K562 (cell line): Measurements from ENCODE around the gene SH2D4B. TPM values are rescaled to one million over a fixed set of nuclear protein-coding genes. Genes with fewer than 3 reads are reported as not detected.

Source experiments
- CBX3 ChIP-seq, 2 experiments: IDR thresholded peaks; 1 replicate in 1 of 2; 2 replicates in 1 of 2; pipeline ENCODE4 v1.6.1; 2012; ENCODE audit warnings: inconsistent platforms in 2 of 2, low read length in 2 of 2, borderline replicate concordance in 1 of 2, control low read depth in 1 of 2
- ELF4 ChIP-seq: fragments of 450-650 bp; formaldehyde crosslinking; IDR thresholded peaks from 2 replicates; pipeline ENCODE4 v1.4.0; 2022; ENCODE audit warnings: missing genetic modification characterization
- GABPB1 ChIP-seq: sonication (generic); formaldehyde crosslinking; IDR thresholded peaks from 2 replicates; pipeline ENCODE4 v1.8.0; 2022; ENCODE audit warnings: mild to moderate bottlenecking, missing genetic modification reagents
- JUN ChIP-seq, 2 experiments: sonication (generic) in 1 of 2; formaldehyde crosslinking in 1 of 2; IDR thresholded peaks; 2 replicates each; pipeline versions ENCODE4 v1.6.1 to v1.8.0; 2012 to 2022; ENCODE audit warnings: borderline replicate concordance in 2 of 2, mild to moderate bottlenecking in 2 of 2, improper control_type of control experiment in 1 of 2, low read depth in 1 of 2, low read length in 1 of 2, missing genetic modification reagents in 1 of 2
- LEF1 ChIP-seq: fragments of 450-650 bp; IDR thresholded peaks from 2 replicates; pipeline ENCODE4 v1.6.1; 2016; ENCODE audit warnings: mild to moderate bottlenecking
- PRPF4 ChIP-seq: fragments of 200-400 bp; formaldehyde crosslinking; IDR thresholded peaks from one replicate; pipeline ENCODE4 v1.6.1; 2017; ENCODE audit warnings: low read length, low read depth, mild to moderate bottlenecking; ENCODE audit not compliant: insufficient read depth, poor library complexity, severe bottlenecking
- RBBP5 ChIP-seq: fragments of 200-600 bp; sonication (generic); IDR thresholded peaks from 2 replicates; pipeline ENCODE4 v1.6.1; 2012; ENCODE audit warnings: borderline replicate concordance, mild to moderate bottlenecking, low read length, control low read depth, inconsistent platforms; ENCODE audit not compliant: insufficient read depth, poor library complexity, severe bottlenecking
- RBM22 ChIP-seq: fragments of 200-400 bp; formaldehyde crosslinking; IDR thresholded peaks from 2 replicates; pipeline ENCODE4 v1.6.1; 2018; ENCODE audit warnings: low read length, low read depth; ENCODE audit not compliant: poor library complexity, severe bottlenecking
- SMARCA5 ChIP-seq: fragments of 450-650 bp; IDR thresholded peaks from 2 replicates; pipeline ENCODE4 v1.6.1; 2016
- TRIM28 ChIP-seq: fragments of 450-650 bp; IDR thresholded peaks from 2 replicates; pipeline ENCODE4 v1.6.1; 2017
- ZNF444 ChIP-seq: fragments of 250-450 bp; sonication (Bioruptor Pico); IDR thresholded peaks from 2 replicates; pipeline ENCODE4 v1.4.0; 2020; ENCODE audit warnings: mild to moderate bottlenecking, moderate library complexity
- polyA plus RNA-seq, 8 experiments: library from polyadenylated mRNA; depleted of rRNA in 4 of 8; stranded (reverse) in 5 of 8; unstranded in 3 of 8; fragments of >200 nt; fragmentation: Nextera tagmentation in 2 of 8; fragmentation: Illumina TruSeq in 1 of 8; extraction: Ambion mirVana in 2 of 8; extraction: Trizol in 1 of 8; gene quantifications; 2 replicates each; pipeline versions ENCODE4 v1.2.1 to v1.2.3, GENCODE V29; 2011 to 2014; ENCODE audit warnings: inconsistent platforms in 1 of 8, missing spikeins in 1 of 8
- total RNA-seq, 7 experiments: library from RNA; depleted of rRNA in 6 of 7; stranded (reverse); fragments of >200 nt in 6 of 7; fragmentation: Illumina TruSeq in 2 of 7; extraction: Trizol in 2 of 7; gene quantifications; 2 replicates each; pipeline versions ENCODE4 v1.2.1 to v1.2.3, GENCODE V29; 2011 to 2021; ENCODE audit warnings: low replicate concordance in 1 of 7
- TF ChIP-seq, protein P1 (sequence below): fragments of 450-650 bp; IDR thresholded peaks from 2 replicates; pipeline ENCODE4 v1.6.1; 2016
- TF ChIP-seq, protein P2 (sequence below): fragments of 250-450 bp; sonication (Bioruptor Pico); IDR thresholded peaks from 2 replicates; pipeline ENCODE4 v1.5.0; 2021; ENCODE audit warnings: mild to moderate bottlenecking, borderline replicate concordance
- TF ChIP-seq, protein P3 (sequence below), 3 experiments: fragments of 200-800 bp in 1 of 3; fragments of 250-450 bp in 1 of 3; fragments of 450-650 bp in 1 of 3; sonication (Bioruptor Pico) in 1 of 3; sonication (Bioruptor generic) in 1 of 3; formaldehyde crosslinking in 1 of 3; IDR thresholded peaks; 2 replicates each; pipeline versions ENCODE4 v1.6.1 to v1.8.0; 2016 to 2022; ENCODE audit warnings: mild to moderate bottlenecking in 2 of 3, missing genetic modification characterization in 2 of 3, missing compliant biosample characterization in 1 of 3, moderate library complexity in 1 of 3
- TF ChIP-seq, protein P4 (sequence below): sonication (generic); formaldehyde crosslinking; IDR thresholded peaks from 2 replicates; pipeline ENCODE4 v1.5.0; 2020; ENCODE audit warnings: missing genetic modification reagents

The SH2D4B gene
- total and polyA plus RNA-seq, 9 of the 15 experiments (the other 6 are each of a cell fraction or from before 2014, with no cell fraction given), result 0.03 to 0.14 (median 0.04) TPM; not detected in 4

DNA sequence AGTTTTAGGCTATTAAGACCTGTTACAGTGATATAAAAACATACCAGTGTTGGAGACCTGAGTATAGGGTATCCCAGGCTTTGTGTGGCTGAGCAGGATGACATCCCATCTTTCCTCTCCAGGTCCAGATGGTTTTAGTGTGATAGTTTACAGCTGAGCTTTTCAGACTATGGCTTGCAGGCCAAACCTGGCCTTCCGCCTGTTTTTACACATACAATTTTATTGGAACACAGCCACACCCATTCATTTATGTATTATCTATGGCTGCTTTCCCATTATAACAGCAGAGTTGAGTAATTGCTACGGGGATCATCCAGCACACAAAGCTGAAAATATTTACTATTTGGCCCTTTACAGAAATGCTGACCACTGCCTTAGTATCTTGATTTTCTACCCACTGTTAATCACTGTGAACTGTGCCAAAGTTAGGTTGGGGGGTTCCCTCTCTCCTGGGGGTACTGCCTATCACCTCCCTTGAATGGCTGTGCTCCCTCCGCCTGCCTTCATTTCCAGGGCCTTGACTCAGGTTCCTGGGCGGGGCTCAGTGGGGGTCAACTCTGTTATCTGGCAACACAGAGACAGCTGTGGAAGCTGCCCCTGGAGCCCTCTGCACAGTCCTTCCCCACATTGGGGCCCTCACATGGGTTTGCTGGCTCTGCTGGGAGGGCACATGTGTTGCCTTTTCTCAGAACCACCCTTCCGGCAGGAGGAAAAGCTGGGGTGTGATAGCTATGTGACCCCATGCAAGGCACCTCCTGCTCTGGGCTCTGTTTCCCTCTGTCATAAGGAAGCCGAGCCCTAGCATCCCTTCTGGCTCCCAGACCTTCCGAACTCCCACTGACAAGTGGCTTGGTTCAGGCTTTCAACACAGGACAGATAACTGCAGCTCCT lies 40.3 kb upstream of the SH2D4B start (continued):
- TF ChIP-seq, protein P1, sequence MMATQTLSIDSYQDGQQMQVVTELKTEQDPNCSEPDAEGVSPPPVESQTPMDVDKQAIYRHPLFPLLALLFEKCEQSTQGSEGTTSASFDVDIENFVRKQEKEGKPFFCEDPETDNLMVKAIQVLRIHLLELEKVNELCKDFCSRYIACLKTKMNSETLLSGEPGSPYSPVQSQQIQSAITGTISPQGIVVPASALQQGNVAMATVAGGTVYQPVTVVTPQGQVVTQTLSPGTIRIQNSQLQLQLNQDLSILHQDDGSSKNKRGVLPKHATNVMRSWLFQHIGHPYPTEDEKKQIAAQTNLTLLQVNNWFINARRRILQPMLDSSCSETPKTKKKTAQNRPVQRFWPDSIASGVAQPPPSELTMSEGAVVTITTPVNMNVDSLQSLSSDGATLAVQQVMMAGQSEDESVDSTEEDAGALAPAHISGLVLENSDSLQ, result peak; percentile 59; the same call in 1 of the 2 replicates
- TF ChIP-seq, protein P2, sequence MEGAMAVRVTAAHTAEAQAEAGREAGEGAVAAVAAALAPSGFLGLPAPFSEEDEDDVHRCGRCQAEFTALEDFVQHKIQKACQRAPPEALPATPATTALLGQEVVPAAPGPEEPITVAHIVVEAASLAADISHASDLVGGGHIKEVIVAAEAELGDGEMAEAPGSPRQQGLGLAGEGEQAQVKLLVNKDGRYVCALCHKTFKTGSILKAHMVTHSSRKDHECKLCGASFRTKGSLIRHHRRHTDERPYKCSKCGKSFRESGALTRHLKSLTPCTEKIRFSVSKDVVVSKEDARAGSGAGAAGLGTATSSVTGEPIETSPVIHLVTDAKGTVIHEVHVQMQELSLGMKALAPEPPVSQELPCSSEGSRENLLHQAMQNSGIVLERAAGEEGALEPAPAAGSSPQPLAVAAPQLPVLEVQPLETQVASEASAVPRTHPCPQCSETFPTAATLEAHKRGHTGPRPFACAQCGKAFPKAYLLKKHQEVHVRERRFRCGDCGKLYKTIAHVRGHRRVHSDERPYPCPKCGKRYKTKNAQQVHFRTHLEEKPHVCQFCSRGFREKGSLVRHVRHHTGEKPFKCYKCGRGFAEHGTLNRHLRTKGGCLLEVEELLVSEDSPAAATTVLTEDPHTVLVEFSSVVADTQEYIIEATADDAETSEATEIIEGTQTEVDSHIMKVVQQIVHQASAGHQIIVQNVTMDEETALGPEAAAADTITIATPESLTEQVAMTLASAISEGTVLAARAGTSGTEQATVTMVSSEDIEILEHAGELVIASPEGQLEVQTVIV (CRISPR knock-in tag), result no peak
- TF ChIP-seq SMARCA5 (no peak), ELF4 (CRISPR knock-in tag) (0 out of 2 replicates have a peak, but pooled peaks have one; percentile 67), ZNF444 (CRISPR knock-in tag) (no peak), TRIM28 (peak; percentile 58; the same call in 1 of the 2 replicates), RBBP5 (no peak), PRPF4 (no peak), RBM22 (no peak), CBX3 (IDR thresholded peaks at IDR 0.05; ENCODE audit: borderline replicate concordance in 1 of 2, low read length in 2 of 2) (peak in 1 of 2 experiments; percentile 73; a peak in 1 of 3 replicates), LEF1 (peak; percentile 67; the same call in 1 of the 2 replicates), JUN (IDR thresholded peaks at IDR 0.05; ENCODE audit: borderline replicate concordance, low read depth, low read length) (peak; percentile 25; the same call in 1 of the 2 replicates), JUN (CRISPR knock-in tag; IDR thresholded peaks at IDR 0.05; ENCODE audit: borderline replicate concordance) (no peak), GABPB1 (CRISPR knock-in tag) (no peak)
- TF ChIP-seq, protein P3, sequence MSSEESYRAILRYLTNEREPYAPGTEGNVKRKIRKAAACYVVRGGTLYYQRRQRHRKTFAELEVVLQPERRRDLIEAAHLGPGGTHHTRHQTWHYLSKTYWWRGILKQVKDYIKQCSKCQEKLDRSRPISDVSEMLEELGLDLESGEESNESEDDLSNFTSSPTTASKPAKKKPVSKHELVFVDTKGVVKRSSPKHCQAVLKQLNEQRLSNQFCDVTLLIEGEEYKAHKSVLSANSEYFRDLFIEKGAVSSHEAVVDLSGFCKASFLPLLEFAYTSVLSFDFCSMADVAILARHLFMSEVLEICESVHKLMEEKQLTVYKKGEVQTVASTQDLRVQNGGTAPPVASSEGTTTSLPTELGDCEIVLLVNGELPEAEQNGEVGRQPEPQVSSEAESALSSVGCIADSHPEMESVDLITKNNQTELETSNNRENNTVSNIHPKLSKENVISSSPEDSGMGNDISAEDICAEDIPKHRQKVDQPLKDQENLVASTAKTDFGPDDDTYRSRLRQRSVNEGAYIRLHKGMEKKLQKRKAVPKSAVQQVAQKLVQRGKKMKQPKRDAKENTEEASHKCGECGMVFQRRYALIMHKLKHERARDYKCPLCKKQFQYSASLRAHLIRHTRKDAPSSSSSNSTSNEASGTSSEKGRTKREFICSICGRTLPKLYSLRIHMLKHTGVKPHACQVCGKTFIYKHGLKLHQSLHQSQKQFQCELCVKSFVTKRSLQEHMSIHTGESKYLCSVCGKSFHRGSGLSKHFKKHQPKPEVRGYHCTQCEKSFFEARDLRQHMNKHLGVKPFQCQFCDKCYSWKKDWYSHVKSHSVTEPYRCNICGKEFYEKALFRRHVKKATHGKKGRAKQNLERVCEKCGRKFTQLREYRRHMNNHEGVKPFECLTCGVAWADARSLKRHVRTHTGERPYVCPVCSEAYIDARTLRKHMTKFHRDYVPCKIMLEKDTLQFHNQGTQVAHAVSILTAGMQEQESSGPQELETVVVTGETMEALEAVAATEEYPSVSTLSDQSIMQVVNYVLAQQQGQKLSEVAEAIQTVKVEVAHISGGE (CRISPR knock-in tag; IDR thresholded peaks at IDR 0.05), result no peak; a peak in 1 of 6 replicates
- TF ChIP-seq, protein P4, sequence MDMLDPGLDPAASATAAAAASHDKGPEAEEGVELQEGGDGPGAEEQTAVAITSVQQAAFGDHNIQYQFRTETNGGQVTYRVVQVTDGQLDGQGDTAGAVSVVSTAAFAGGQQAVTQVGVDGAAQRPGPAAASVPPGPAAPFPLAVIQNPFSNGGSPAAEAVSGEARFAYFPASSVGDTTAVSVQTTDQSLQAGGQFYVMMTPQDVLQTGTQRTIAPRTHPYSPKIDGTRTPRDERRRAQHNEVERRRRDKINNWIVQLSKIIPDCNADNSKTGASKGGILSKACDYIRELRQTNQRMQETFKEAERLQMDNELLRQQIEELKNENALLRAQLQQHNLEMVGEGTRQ (CRISPR knock-in tag), result no peak
